Caco-2 (cell line): ENCODE results near the gene IL1RAP. TPM values are rescaled to one million over a fixed set of nuclear protein-coding genes. Genes with fewer than 3 reads are reported as not detected.

Experiments
- BruUV-seq: library from RNA; stranded (reverse); fragments of 400-500 nt; replicated peaks from 2 replicates; lab custom pipeline; 2021; lab: Mats Ljungman, UMichigan
- CTCF ChIA-PET: fragments of 300-600 bp; sonication (Branson Sonifier 250); formaldehyde crosslinking; loops from one replicate; lab custom pipeline; 2022; ENCODE audit warnings: antibody characterized with exemption; lab: Charles Lee
- POLR2A ChIA-PET: fragments of 300-600 bp; sonication (Branson Sonifier 250); formaldehyde crosslinking; loops from one replicate; lab custom pipeline; 2022; ENCODE audit warnings: antibody characterized with exemption; lab: Charles Lee
- DNase-seq, 2 experiments: peaks; one replicate each; pipeline versions ENCODE4 v3.0.0 to v3.0.0-alpha.2; 2020 to 2022
- H3K27me3 ChIP-seq: replicated peaks from 2 replicates; pipeline ENCODE4 v1.6.0; 2011; ENCODE audit warnings: low read length; ENCODE audit not compliant: control insufficient read depth, insufficient read depth
- H3K36me3 ChIP-seq: 2 replicates; pipeline ENCODE4 v1.5.1; 2011; ENCODE audit warnings: low read length; ENCODE audit not compliant: control insufficient read depth, insufficient read depth
- H3K4me1 ChIP-seq: fragments of 250-450 bp; sonication (Bioruptor Pico); 2 replicates; pipeline ENCODE4 v1.5.1; 2020; ENCODE audit warnings: mild to moderate bottlenecking
- H3K4me3 ChIP-seq: 2 replicates; pipeline ENCODE4 v1.5.1; 2011; ENCODE audit warnings: low read depth, mild to moderate bottlenecking, control low read depth, low read length
- H3K9me3 ChIP-seq: fragments of 250-450 bp; sonication (Bioruptor Pico); 2 replicates; pipeline ENCODE4 v1.5.1; 2020; ENCODE audit warnings: mild to moderate bottlenecking, moderate library complexity
- H3K27ac Mint-ChIP-seq: one replicate; pipeline ENCODE4 v1.8.0; 2022; ENCODE audit warnings: mixed read lengths; ENCODE audit not compliant: unreplicated experiment
- H3K27me3 Mint-ChIP-seq: one replicate; pipeline ENCODE4 v1.8.0; 2022; ENCODE audit warnings: mixed read lengths; ENCODE audit not compliant: insufficient read depth, unreplicated experiment
- H3K36me3 Mint-ChIP-seq: one replicate; pipeline ENCODE4 v1.8.0; 2022; ENCODE audit warnings: mild to moderate bottlenecking, mixed read lengths; ENCODE audit not compliant: insufficient read depth, unreplicated experiment
- H3K4me1 Mint-ChIP-seq: one replicate; pipeline ENCODE4 v1.8.0; 2022; ENCODE audit warnings: low read depth, mixed read lengths; ENCODE audit not compliant: unreplicated experiment
- H3K4me3 Mint-ChIP-seq: one replicate; pipeline ENCODE4 v1.8.0; 2022; ENCODE audit warnings: mild to moderate bottlenecking, moderate library complexity, mixed read lengths; ENCODE audit not compliant: unreplicated experiment
- H3K9me3 Mint-ChIP-seq: one replicate; pipeline ENCODE4 v1.8.0; 2022; ENCODE audit warnings: mixed read lengths; ENCODE audit not compliant: unreplicated experiment
- CTCF ChIP-seq, 2 experiments: fragments of 200-600 bp in 1 of 2; IDR thresholded peaks; 1 replicate in 1 of 2; 2 replicates in 1 of 2; pipeline versions ENCODE4 v1.5.1 to v1.8.0; 2011 to 2022; ENCODE audit warnings: antibody characterized with exemption in 1 of 2, control low read depth in 1 of 2, inconsistent platforms in 1 of 2, low read depth in 1 of 2, low read length in 1 of 2, mild to moderate bottlenecking in 1 of 2, moderate library complexity in 1 of 2; ENCODE audit not compliant: insufficient read depth in 1 of 2, severe bottlenecking in 1 of 2, unreplicated experiment in 1 of 2
- intact Hi-C: fragments of 100-400 bp; cut with micrococcal nuclease; formaldehyde crosslinking; loops from one replicate; pipeline ENCODE4 v1.10.0; 2022; ENCODE audit not compliant: unreplicated experiment
- total RNA-seq: library from RNA; stranded (reverse); gene quantifications from 2 replicates; pipeline ENCODE4 v1.2.3, GENCODE V29; 2022

The IL1RAP gene
- total RNA-seq, 1 experiment from 2014 or later, result 5.1 TPM

GRCh38 chr3:190539526-190539925 lies 25.6 kb downstream of the IL1RAP start:
- H3K9me3 Mint-ChIP-seq, result no peaks in the 10 kb centered on the region
- BruUV-seq, result no TSS peak
- ChIA-PET POLR2A (no interaction called here), CTCF (no interaction called here)
- intact Hi-C loops, result no loop called here
- peaks cover 8% of the 10 kb centered on the region for H3K4me1 Mint-ChIP-seq
- Histone ChIP-seq H3K27me3 (no peaks in the 10 kb centered on the region), H3K36me3 (no peaks in the 10 kb centered on the region), H3K4me3 (no peak overlapping the region), H3K4me1 (no peaks in the 10 kb centered on the region), H3K9me3 (no peaks in the 10 kb centered on the region)
- no peak for DNase-seq
- no peak overlapping the region for H3K27ac Mint-ChIP-seq
- no peak for TF ChIP-seq CTCF (IDR thresholded peaks at IDR 0.05; ENCODE audit: insufficient read depth in 1 of 2, low read depth in 1 of 2, low read length in 1 of 2, severe bottlenecking in 1 of 2, unreplicated experiment in 1 of 2)
- no peak overlapping the region for H3K4me3 Mint-ChIP-seq
- H3K36me3 Mint-ChIP-seq, result no peaks in the 10 kb centered on the region
- no peaks in the 10 kb centered on the region for H3K27me3 Mint-ChIP-seq

DNA sequence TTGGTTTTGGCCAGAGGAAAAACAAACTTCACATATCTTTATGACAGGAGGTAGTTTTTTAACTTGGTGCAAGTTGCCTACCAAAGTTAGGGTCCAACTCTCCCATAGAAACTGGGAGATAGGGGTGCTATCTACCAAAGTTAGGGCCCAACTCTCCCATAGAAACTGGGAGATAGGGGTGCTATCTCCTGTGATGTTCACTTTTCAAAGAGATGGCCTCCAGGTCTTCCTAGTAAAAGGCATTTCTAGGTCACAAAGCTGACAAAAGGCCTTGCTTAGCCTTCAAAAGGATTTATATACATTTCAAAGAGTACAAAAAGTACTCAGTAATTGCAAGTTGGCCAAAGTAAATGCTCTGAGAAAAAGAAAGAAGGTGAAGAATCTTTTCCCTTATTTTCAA lies 27.1 kb downstream of the IL1RAP start:
- ChIA-PET POLR2A (no interaction called here), CTCF (no interaction called here)
- intact Hi-C loops, result no loop called here
- no peaks in the 10 kb centered on the region for H3K9me3 Mint-ChIP-seq
- peaks cover 8% of the 10 kb centered on the region for H3K4me1 Mint-ChIP-seq
- Histone ChIP-seq H3K9me3 (no peaks in the 10 kb centered on the region), H3K4me1 (no peaks in the 10 kb centered on the region), H3K36me3 (no peaks in the 10 kb centered on the region), H3K4me3 (no peak overlapping the region), H3K27me3 (no peaks in the 10 kb centered on the region)
- H3K36me3 Mint-ChIP-seq, result no peaks in the 10 kb centered on the region
- no peak overlapping the region for H3K4me3 Mint-ChIP-seq
- BruUV-seq, result no TSS peak
- TF ChIP-seq CTCF (IDR thresholded peaks at IDR 0.05; ENCODE audit: insufficient read depth in 1 of 2, low read depth in 1 of 2, low read length in 1 of 2, severe bottlenecking in 1 of 2, unreplicated experiment in 1 of 2), result no peak
- no peak for DNase-seq
- H3K27me3 Mint-ChIP-seq, result no peaks in the 10 kb centered on the region
- H3K27ac Mint-ChIP-seq, result no peak overlapping the region

- Mint-ChIP-seq H3K4me3 (no peak overlapping the region), H3K36me3 (no peaks in the 10 kb centered on the region), H3K27me3 (no peaks in the 10 kb centered on the region), H3K27ac (no peak overlapping the region), H3K4me1 (peaks cover 8% of the 10 kb centered on the region), H3K9me3 (no peaks in the 10 kb centered on the region)
- TF ChIP-seq CTCF (IDR thresholded peaks at IDR 0.05; ENCODE audit: insufficient read depth in 1 of 2, low read depth in 1 of 2, low read length in 1 of 2, severe bottlenecking in 1 of 2, unreplicated experiment in 1 of 2), result no peak
- Histone ChIP-seq H3K27me3 (no peaks in the 10 kb centered on the region), H3K4me3 (no peak overlapping the region), H3K36me3 (no peaks in the 10 kb centered on the region), H3K4me1 (no peaks in the 10 kb centered on the region), H3K9me3 (no peaks in the 10 kb centered on the region)
- BruUV-seq, result no TSS peak
- intact Hi-C loops, result no loop called here
- DNase-seq, result no peak
- ChIA-PET CTCF (no interaction called here), POLR2A (no interaction called here)
Observed at GRCh38 chr3:190541560-190541959, 27.7 kb downstream of the IL1RAP start.
